GM12864 (cell line): ENCODE measurements around the gene LGR6.

Experiments
- DNase-seq: peaks from one replicate; pipeline ENCODE4 v3.0.0-alpha.2; 2011; ENCODE audit warnings: low read depth
- H3K4me3 ChIP-seq: 2 replicates; pipeline ENCODE4 v1.5.1; 2011; ENCODE audit warnings: mild to moderate bottlenecking, low read depth, low read length, control low read depth
- TF ChIP-seq, protein P1 (sequence below): IDR thresholded peaks from 2 replicates; pipeline ENCODE4 v1.5.1; 2011; ENCODE audit warnings: low read depth, mild to moderate bottlenecking, moderate library complexity, low read length, control low read depth, inconsistent platforms; ENCODE audit errors: missing control alignments

Gene LGR6

DNA sequence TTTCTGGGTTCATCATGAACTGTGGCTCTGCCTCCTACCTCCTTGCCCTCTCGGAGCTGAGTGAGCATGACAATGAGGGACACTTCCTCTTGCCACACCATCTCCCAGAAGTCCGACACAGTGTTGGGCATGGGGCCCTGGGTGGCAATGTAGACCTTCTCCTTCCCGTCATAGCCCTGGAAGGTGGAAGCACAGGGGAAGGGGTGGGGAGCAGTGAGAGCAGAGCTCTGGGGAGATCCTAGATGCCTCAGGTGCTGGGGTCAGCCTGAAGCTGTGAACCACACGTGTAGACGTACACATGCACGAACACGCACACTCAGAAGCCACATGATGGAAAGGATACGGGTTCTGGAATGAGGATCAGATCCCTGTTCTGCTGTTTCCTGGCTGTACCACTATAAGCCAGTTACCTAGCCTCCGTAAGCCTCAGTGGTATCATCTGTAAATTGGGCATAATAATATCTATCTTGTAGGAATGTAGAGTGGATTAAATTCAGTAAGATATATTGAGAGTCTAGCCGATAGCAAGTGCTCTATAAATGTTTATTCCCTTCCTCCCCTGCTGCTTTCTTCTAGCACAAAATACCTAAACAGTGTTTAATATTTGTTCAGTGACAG lies 39.3 kb upstream of the LGR6 start:
- TF ChIP-seq, protein P1, sequence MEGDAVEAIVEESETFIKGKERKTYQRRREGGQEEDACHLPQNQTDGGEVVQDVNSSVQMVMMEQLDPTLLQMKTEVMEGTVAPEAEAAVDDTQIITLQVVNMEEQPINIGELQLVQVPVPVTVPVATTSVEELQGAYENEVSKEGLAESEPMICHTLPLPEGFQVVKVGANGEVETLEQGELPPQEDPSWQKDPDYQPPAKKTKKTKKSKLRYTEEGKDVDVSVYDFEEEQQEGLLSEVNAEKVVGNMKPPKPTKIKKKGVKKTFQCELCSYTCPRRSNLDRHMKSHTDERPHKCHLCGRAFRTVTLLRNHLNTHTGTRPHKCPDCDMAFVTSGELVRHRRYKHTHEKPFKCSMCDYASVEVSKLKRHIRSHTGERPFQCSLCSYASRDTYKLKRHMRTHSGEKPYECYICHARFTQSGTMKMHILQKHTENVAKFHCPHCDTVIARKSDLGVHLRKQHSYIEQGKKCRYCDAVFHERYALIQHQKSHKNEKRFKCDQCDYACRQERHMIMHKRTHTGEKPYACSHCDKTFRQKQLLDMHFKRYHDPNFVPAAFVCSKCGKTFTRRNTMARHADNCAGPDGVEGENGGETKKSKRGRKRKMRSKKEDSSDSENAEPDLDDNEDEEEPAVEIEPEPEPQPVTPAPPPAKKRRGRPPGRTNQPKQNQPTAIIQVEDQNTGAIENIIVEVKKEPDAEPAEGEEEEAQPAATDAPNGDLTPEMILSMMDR: no peak
- no peak for DNase-seq
- no peak overlapping the region for H3K4me3 ChIP-seq

DNA sequence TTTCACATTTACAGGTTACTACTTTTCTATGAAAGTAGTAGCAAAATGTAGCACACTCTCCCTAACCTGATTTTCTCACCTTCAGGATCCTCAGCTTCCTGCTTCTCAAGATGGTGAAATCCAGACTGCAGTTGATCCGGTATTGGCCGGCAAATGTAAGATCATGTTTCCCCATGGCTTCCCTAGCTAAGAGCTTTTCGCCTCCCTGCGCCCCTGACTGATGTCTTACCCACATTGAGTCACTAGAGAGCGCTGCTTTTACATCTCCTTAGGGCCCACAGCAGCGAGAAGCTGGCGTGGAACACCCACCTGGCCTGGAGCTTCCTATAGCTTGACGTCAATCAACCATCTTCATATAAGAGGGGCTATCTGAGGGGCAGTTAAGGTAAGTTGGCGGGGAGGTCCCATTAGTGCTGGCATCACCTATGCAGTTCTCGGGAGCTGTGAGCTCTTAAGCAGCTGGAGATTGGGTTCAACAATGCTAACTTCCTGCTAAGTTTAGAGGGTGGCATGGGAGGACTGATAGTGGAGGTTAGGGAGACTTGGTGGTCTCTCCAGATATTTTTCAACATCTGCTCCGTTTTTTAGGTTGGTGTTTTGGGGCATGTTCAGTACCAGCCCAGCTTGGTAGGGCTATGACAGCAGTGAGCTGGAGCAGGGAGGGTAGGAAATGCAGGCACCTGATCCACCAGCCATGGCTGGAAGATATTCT lies 38.7 kb upstream of the LGR6 start:
- no peak for DNase-seq
- TF ChIP-seq, protein P1: peak; percentile 63
- no peak overlapping the region for H3K4me3 ChIP-seq

DNA sequence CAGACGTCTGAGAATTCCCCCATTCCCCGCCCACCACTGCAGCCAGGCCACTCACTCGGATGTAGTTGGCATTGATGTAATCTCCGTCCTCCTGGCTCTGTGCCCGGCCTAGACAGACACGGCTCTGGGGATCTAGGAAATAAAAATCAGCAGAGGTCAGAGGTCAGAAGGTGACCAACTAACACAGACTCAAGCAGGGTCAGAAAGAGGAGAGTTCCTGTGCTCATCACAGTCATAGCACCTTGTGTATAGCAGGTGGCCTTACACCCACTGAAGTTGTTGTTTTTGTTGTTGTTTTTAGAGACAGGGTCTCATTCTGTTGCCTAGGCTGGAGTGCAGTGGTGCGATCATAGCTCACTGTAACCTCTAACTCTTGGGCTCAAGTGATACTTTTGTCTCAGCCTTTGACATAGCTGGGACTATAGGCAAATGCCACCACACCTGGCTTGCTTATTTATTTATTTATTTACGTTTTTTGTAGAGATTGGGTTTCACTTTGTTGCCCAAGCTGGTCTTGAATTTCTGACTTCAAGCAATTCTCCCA lies 38.0 kb upstream of the LGR6 start:
- no peak overlapping the region for H3K4me3 ChIP-seq
- DNase-seq: no peak
- TF ChIP-seq, protein P1: no peak

DNA sequence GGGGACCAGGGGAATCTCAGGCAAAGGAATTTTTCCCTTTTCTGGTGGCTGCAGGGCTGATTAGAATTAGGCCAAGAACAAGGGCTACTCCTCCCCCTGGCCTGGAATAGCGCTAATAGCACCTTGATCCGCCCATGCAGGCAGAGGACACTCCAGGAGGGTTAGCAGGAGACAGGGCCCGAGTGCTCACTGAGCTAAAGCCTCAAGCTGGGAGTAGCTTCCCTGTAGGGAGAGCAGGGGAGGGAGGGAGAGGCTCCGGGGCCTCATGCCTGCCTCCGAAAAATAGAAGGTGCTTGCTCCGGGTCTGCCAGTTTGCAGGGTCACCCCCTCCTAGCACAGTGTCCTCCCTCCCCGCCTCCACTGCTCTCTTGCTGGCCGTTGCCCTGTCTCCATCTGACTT lies 37.0 kb upstream of the LGR6 start:
- no peak for DNase-seq
- TF ChIP-seq, protein P1: no peak
- no peak overlapping the region for H3K4me3 ChIP-seq

DNA sequence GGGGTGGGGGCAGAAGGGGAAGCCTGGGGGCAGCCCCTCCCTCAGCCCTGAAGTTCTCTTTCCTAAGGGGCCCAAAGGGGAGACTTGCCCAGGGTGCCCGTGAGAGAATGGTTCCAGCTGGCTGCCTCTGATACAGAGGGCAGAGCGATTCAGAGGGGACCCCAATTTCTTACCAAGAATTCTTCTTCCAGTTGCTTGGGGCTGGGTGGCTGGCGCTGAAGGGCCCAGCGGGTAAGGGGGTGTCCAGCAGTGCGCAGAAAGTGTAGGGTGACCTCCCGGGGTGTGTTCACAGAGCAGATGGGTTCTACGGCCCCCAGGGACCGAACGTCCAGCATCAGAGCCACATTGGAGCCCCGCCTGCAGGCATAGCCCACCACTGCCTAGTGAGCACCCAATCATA lies 35.7 kb upstream of the LGR6 start:
- TF ChIP-seq, protein P1: no peak
- no peak overlapping the region for H3K4me3 ChIP-seq
- no peak for DNase-seq

DNA sequence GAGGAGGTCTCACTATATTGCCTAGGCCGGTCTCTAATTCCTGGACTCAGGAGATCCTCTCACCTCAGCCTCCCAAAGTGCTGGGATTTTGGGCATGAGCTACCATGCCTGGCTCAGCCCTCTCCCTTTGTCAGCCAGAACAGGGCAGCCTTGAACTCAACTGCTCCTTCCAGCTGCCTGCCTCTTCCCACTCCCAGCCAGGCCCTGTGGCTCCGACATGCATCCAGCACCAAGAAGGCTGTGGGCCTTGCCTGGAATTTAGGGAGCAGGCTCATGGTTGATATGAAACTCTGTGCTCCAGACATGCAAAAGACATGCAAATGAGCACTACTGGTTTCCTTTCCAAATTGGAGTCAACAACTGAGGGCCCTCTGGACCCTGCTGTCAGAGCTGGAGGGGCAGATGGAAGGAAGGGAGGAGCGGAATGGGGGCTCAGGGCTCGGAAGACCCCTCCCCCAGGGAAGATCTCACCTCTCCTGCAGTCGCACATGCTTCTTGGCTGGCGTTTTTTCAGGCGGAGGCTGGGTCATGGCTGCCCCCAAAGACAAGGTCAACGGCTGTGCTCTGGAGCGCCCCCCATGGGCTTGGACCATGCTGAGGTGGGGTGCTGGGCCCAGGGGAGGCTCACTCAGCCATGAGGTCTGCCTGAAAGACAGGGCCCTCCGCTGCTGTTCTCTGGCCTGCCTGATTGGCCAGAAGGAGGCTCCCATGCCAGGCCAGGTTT lies 34.6 kb upstream of the LGR6 start:
- H3K4me3 ChIP-seq: peak overlapping the region; percentile 86
- DNase-seq: no peak
- TF ChIP-seq, protein P1: peak; percentile 59
